A673 (cell line): ENCODE measurements around the gene PAQR8. TPM values are rescaled to one million over a fixed set of nuclear protein-coding genes. Genes with fewer than 3 reads are reported as not detected.

ENCODE experiments used
- BruUV-seq: library from RNA; stranded (reverse); fragments of 400-500 nt; replicated peaks from 2 replicates; lab custom pipeline; 2021; lab: Mats Ljungman, UMichigan
- CTCF ChIA-PET: fragments of 300-600 bp; sonication (Branson Sonifier 250); formaldehyde crosslinking; loops from one replicate; lab custom pipeline; 2022; ENCODE audit warnings: antibody characterized with exemption; lab: Charles Lee
- POLR2A ChIA-PET: fragments of 300-600 bp; sonication (Branson Sonifier 250); formaldehyde crosslinking; loops from one replicate; lab custom pipeline; 2022; ENCODE audit warnings: antibody characterized with exemption; ENCODE audit not compliant: low non-redundant PET; lab: Charles Lee
- DNase-seq: peaks from one replicate; pipeline ENCODE4 v3.0.0-alpha.2; 2015; ENCODE audit warnings: low spot score
- H3K27ac ChIP-seq: fragments of 200-600 bp; sonication (generic); 2 replicates; pipeline ENCODE4 v1.5.1; 2016; ENCODE audit warnings: mixed run types, low read depth, mild to moderate bottlenecking, mixed read lengths, antibody characterized with exemption, low read length; ENCODE audit not compliant: poor library complexity, severe bottlenecking
- H3K27me3 ChIP-seq: fragments of 200-600 bp; sonication (generic); replicated peaks from 2 replicates; pipeline ENCODE4 v1.6.1; 2017; ENCODE audit warnings: mixed run types, low read depth, mild to moderate bottlenecking, mixed read lengths, antibody characterized with exemption, low read length; ENCODE audit not compliant: insufficient read depth, poor library complexity
- H3K36me3 ChIP-seq: fragments of 200-600 bp; sonication (generic); 2 replicates; pipeline ENCODE4 v1.6.1; 2016; ENCODE audit warnings: mixed run types, mild to moderate bottlenecking, mixed read lengths, antibody characterized with exemption, low read length; ENCODE audit not compliant: insufficient read depth, poor library complexity, severe bottlenecking
- H3K4me1 ChIP-seq: fragments of 200-600 bp; sonication (generic); 2 replicates; pipeline ENCODE4 v1.6.1; 2017; ENCODE audit warnings: mixed run types, mild to moderate bottlenecking, mixed read lengths, antibody characterized with exemption, low read length; ENCODE audit not compliant: insufficient read depth, poor library complexity, severe bottlenecking
- H3K4me3 ChIP-seq: fragments of 200-600 bp; sonication (generic); 2 replicates; pipeline ENCODE4 v1.5.1; 2016; ENCODE audit warnings: low read depth, mixed run types, mild to moderate bottlenecking, mixed read lengths, low read length; ENCODE audit not compliant: poor library complexity, severe bottlenecking
- H3K9me3 ChIP-seq: fragments of 200-600 bp; sonication (generic); 2 replicates; pipeline ENCODE4 v1.6.1; 2016; ENCODE audit warnings: mixed run types, low read depth, mild to moderate bottlenecking, mixed read lengths, antibody characterized with exemption, low read length; ENCODE audit not compliant: poor library complexity, severe bottlenecking
- CTCF ChIP-seq: fragments of 300-800, 200-600 bp; sonication (generic); conservative IDR thresholded peaks from 2 replicates; pipeline ENCODE4 v1.5.1; 2017; ENCODE audit warnings: low read depth, mild to moderate bottlenecking, antibody characterized with exemption, low read length, moderate library complexity, mixed read lengths
- EZH2 ChIP-seq: fragments of 200-600 bp; sonication (generic); IDR thresholded peaks from 2 replicates; pipeline ENCODE4 v1.6.1; 2017; ENCODE audit warnings: borderline replicate concordance, low read depth, mild to moderate bottlenecking, mixed read lengths, antibody characterized with exemption, low read length; ENCODE audit not compliant: poor library complexity, severe bottlenecking
- intact Hi-C: fragments of 100-400 bp; cut with micrococcal nuclease; formaldehyde crosslinking; loops from one replicate; pipeline ENCODE4 v1.10.0; 2022; ENCODE audit not compliant: unreplicated experiment
- total RNA-seq: library from RNA; stranded (reverse); gene quantifications from 2 replicates; pipeline ENCODE4 v1.2.3, GENCODE V29; 2021

PAQR8 gene
- total RNA-seq, 1 experiment from 2014 or later = 1.5 TPM

GRCh38 chr6:52418606-52419005 lies 56.7 kb downstream of the PAQR8 start:
- peak overlapping the region; percentile 76 for H3K27ac ChIP-seq
- CTCF ChIA-PET = interaction anchor here (1.2 kb wide), 1 partner anchor 180 kb away, joined by 8 read pairs; no protein-coding TSS in a partner anchor
- peaks cover 28% of the 10 kb centered on the region for H3K4me1 ChIP-seq
- no peaks in the 10 kb centered on the region for H3K36me3 ChIP-seq
- no peaks in the 10 kb centered on the region for H3K9me3 ChIP-seq
- H3K4me3 ChIP-seq = no peak overlapping the region
- no peaks in the 10 kb centered on the region for H3K27me3 ChIP-seq
- no TSS peak for BruUV-seq
- no peak for DNase-seq
- TF ChIP-seq CTCF = no peak
- intact Hi-C loops = no loop called here
- POLR2A ChIA-PET = no interaction called here

- ChIA-PET POLR2A (interaction anchor here (0.6 kb wide), 1 partner anchor 11 kb away, joined by 3 read pairs; no protein-coding TSS in a partner anchor), CTCF (interaction anchor here (0.5 to 1.2 kb wide), 2 partner anchors 12 to 178 kb away, joined by 3 to 8 read pairs; no protein-coding TSS in a partner anchor)
- H3K27ac ChIP-seq = peak within 1 kb of the TSS; percentile 76
- no TSS peak for BruUV-seq
- DNase-seq = peak; percentile 98
- intact Hi-C loops = no loop called here
- H3K9me3 ChIP-seq = no peaks in the 10 kb centered on the region
- H3K27me3 ChIP-seq = no peaks in the 10 kb centered on the region
- peak within 1 kb of the TSS; percentile 85 for H3K4me3 ChIP-seq
- peaks cover 32% of the 10 kb centered on the region for H3K4me1 ChIP-seq
- TF ChIP-seq CTCF (no peak), EZH2 (no peak)
- no peaks in the 10 kb centered on the region for H3K36me3 ChIP-seq
These were observed 58.1 kb downstream of the PAQR8 start, which contains the start of gene EFHC1 for GRCh38 chr6:52419809-52420667. EFHC1 (plus strand) TSS chr6:52420342; CDS start chr6:52420411, 69 bp downstream.

- ChIA-PET CTCF (no interaction called here), POLR2A (interaction anchor here (0.6 kb wide), 1 partner anchor 42 kb away, joined by 4 read pairs; no protein-coding TSS in a partner anchor)
- peak overlapping the region; percentile 85 for H3K4me3 ChIP-seq
- H3K36me3 ChIP-seq = no peaks in the 10 kb centered on the region
- intact Hi-C loops = no loop called here
- TSS peak; percentile 71 for BruUV-seq
- peaks cover 33% of the 10 kb centered on the region for H3K4me1 ChIP-seq
- DNase-seq = peak; percentile 37
- H3K27me3 ChIP-seq = no peaks in the 10 kb centered on the region
- H3K9me3 ChIP-seq = no peaks in the 10 kb centered on the region
- TF ChIP-seq EZH2 = no peak
- no peak for TF ChIP-seq CTCF
- peak overlapping the region; percentile 48 for H3K27ac ChIP-seq
These were observed 58.9 kb downstream of the PAQR8 start for GRCh38 chr6:52420668-52421358.
